Measurements from ENCODE around the gene FSCB. TPM values are rescaled to one million over a fixed set of nuclear protein-coding genes. Genes with fewer than 3 reads are reported as not detected.

FSCB gene
- total RNA-seq, result not detected

GRCh38 chr14:44507183-44507582 lies at the start of gene FSCB:
Gene FSCB (minus strand): TSS chr14:44507283. CDS start chr14:44506987, 296 bp downstream.
- Mint-ChIP-seq H3K27ac (no peak within 1 kb of the TSS), H3K9me3 (no peaks in the 10 kb centered on the region), H3K27me3 (no peaks in the 10 kb centered on the region), H3K36me3 (ENCODE audit: low read depth) (no peaks in the 10 kb centered on the region), H3K4me1 (ENCODE audit: low read depth) (no peaks in the 10 kb centered on the region), H3K4me3 (no peak within 1 kb of the TSS)
- ATAC-seq (no peak), DNase-seq (no peak)
- TF ChIP-seq CTCF (IDR thresholded peaks at IDR 0.05), result no peak
- intact Hi-C loops (cut with micrococcal nuclease), result no loop called here
- ChIA-PET POLR2A (no interaction called here), CTCF (no interaction called here)

GRCh38 chr14:44531658-44532057 lies 24.6 kb upstream of the FSCB start:
- Mint-ChIP-seq H3K4me1 (ENCODE audit: low read depth) (no peaks in the 10 kb centered on the region), H3K27ac (no peak overlapping the region), H3K27me3 (no peaks in the 10 kb centered on the region), H3K4me3 (no peak overlapping the region), H3K9me3 (no peaks in the 10 kb centered on the region), H3K36me3 (ENCODE audit: low read depth) (no peaks in the 10 kb centered on the region)
- no peak for DNase-seq
- POLR2A ChIA-PET, result no interaction called here
- CTCF ChIA-PET, result interaction anchor here (0.6 kb wide), 1 partner anchor 11 kb away, joined by 3 read pairs; no protein-coding TSS in a partner anchor
- intact Hi-C loops (cut with micrococcal nuclease), result no loop called here
- no peak for TF ChIP-seq CTCF (IDR thresholded peaks at IDR 0.05)
- no peak for ATAC-seq

- no peaks in the 10 kb centered on the region for H3K9me3 Mint-ChIP-seq
- no peaks in the 10 kb centered on the region for H3K4me1 Mint-ChIP-seq (ENCODE audit: low read depth)
- H3K36me3 Mint-ChIP-seq (ENCODE audit: low read depth), result no peaks in the 10 kb centered on the region
- no peak overlapping the region for H3K4me3 Mint-ChIP-seq
- no peaks in the 10 kb centered on the region for H3K27me3 Mint-ChIP-seq
- POLR2A ChIA-PET, result no interaction called here
- DNase-seq (no peak), ATAC-seq (no peak)
- H3K27ac Mint-ChIP-seq, result no peak overlapping the region
- no peak for TF ChIP-seq CTCF (IDR thresholded peaks at IDR 0.05)
- CTCF ChIA-PET, result no interaction called here
- intact Hi-C loops (cut with micrococcal nuclease), result no loop called here
Measured at GRCh38 chr14:44530475-44530874, 23.4 kb upstream of the FSCB start.

- intact Hi-C loops (cut with micrococcal nuclease), result no loop called here
- no peak overlapping the region for H3K4me3 Mint-ChIP-seq
Measured at GRCh38 chr14:44529026-44529425, 21.9 kb upstream of the FSCB start.

GRCh38 chr14:44528180-44528579 lies 21.1 kb upstream of the FSCB start:
- Mint-ChIP-seq H3K4me3 (no peak overlapping the region), H3K27ac (no peak overlapping the region), H3K36me3 (ENCODE audit: low read depth) (no peaks in the 10 kb centered on the region), H3K9me3 (no peaks in the 10 kb centered on the region), H3K4me1 (ENCODE audit: low read depth) (no peaks in the 10 kb centered on the region), H3K27me3 (no peaks in the 10 kb centered on the region)
- TF ChIP-seq CTCF (IDR thresholded peaks at IDR 0.05), result no peak
- POLR2A ChIA-PET, result no interaction called here
- intact Hi-C loops (cut with micrococcal nuclease), result no loop called here
- CTCF ChIA-PET, result no interaction called here
- ATAC-seq, result no peak
- DNase-seq, result no peak

More at GRCh38 chr14:44529026-44529425, 21.9 kb upstream of the FSCB start:
- DNase-seq, result no peak
- CTCF ChIA-PET, result no interaction called here
- Mint-ChIP-seq H3K9me3 (no peaks in the 10 kb centered on the region), H3K27me3 (no peaks in the 10 kb centered on the region), H3K4me1 (ENCODE audit: low read depth) (no peaks in the 10 kb centered on the region), H3K36me3 (ENCODE audit: low read depth) (no peaks in the 10 kb centered on the region), H3K27ac (no peak overlapping the region)
- no peak for ATAC-seq
- no peak for TF ChIP-seq CTCF (IDR thresholded peaks at IDR 0.05)
- POLR2A ChIA-PET, result no interaction called here

Data from activated CD8-positive, alpha-beta T cell treated with anti-CD3 and anti-CD28 coated beads for 36 hours (primary cell).